HG03097 (cell line): Measurements from ENCODE around the gene CADPS2.
"Not testable (repeated sequence)": the region's sequence is repeated elsewhere in the genome, so short reads cannot be mapped to it uniquely, and the experiment has no call there.

Source experiments
- ATAC-seq: cut with Tn5 transposase; IDR thresholded peaks from one replicate; pipeline ENCODE4 v1.9.1; 2021; ENCODE audit not compliant: unreplicated experiment, low FRiP score

CADPS2 gene

GRCh38 chr7:122719010-122719578 is 167.2 kb downstream of the CADPS2 start:
- ATAC-seq: no peak

- ATAC-seq: no peak
Observed at GRCh38 chr7:122717356-122718089, 168.7 kb downstream of the CADPS2 start.

GRCh38 chr7:122715183-122715582 is 171.1 kb downstream of the CADPS2 start:
- ATAC-seq: no peak

GRCh38 chr7:122710916-122711315 is 175.3 kb downstream of the CADPS2 start:
- no peak for ATAC-seq

- ATAC-seq: no peak
Observed at GRCh38 chr7:122709930-122710646, 176.2 kb downstream of the CADPS2 start.

GRCh38 chr7:122706836-122707235 is 179.4 kb downstream of the CADPS2 start:
- no peak for ATAC-seq

GRCh38 chr7:122702872-122703510 is 183.3 kb downstream of the CADPS2 start, which contains the start of gene RNF148:
Gene RNF148 (minus strand): TSS chr7:122702922. CDS start chr7:122702750, 172 bp downstream.
- ATAC-seq: no peak

- ATAC-seq: no peak
Observed at GRCh38 chr7:122699017-122699416, 187.2 kb downstream of the CADPS2 start, which contains the start of gene RNF133. Gene RNF133 (minus strand): TSS chr7:122699117. CDS start chr7:122698918, 199 bp downstream.

GRCh38 chr7:122695816-122696215 is 190.4 kb downstream of the CADPS2 start:
- ATAC-seq: no peak

- ATAC-seq: no peak
Observed at GRCh38 chr7:122694697-122695096, 191.6 kb downstream of the CADPS2 start.

GRCh38 chr7:122692769-122693309 is 193.4 kb downstream of the CADPS2 start:
- no peak for ATAC-seq

- ATAC-seq: no peak
Observed at GRCh38 chr7:122691569-122692235, 194.6 kb downstream of the CADPS2 start.

GRCh38 chr7:122689346-122690109 is 196.7 kb downstream of the CADPS2 start:
- no peak for ATAC-seq

GRCh38 chr7:122688400-122688998 is 197.8 kb downstream of the CADPS2 start:
- ATAC-seq: no peak

- ATAC-seq: no peak
Observed at GRCh38 chr7:122686360-122686878, 199.8 kb downstream of the CADPS2 start.

- ATAC-seq: no peak
Observed at GRCh38 chr7:122684504-122684903, 201.8 kb downstream of the CADPS2 start.

- no peak for ATAC-seq
Observed at GRCh38 chr7:122682815-122683550, 203.3 kb downstream of the CADPS2 start.

- ATAC-seq: not testable (repeated sequence)
Observed at GRCh38 chr7:122681186-122681585, 205.1 kb downstream of the CADPS2 start.
